SH-SY5Y (cell line): ENCODE results near the gene C11orf68.

ENCODE experiments used
- GATA2 ChIP-seq: IDR thresholded peaks from 2 replicates; pipeline ENCODE4 v1.6.1; 2011; ENCODE audit warnings: mild to moderate bottlenecking, low read depth, low read length
- GATA3 ChIP-seq: IDR thresholded peaks from 2 replicates; pipeline ENCODE4 v1.6.1; 2011; ENCODE audit warnings: low read depth, mild to moderate bottlenecking, low read length, moderate library complexity

- TF ChIP-seq GATA2 (no peak), GATA3 (no peak)
Measured at GRCh38 chr11:65890324-65891218, 28.3 kb downstream of the C11orf68 start, which contains the start of gene CCDC85B.
